GM18951 (cell line): ENCODE data around the gene ZC3H11A.
A peak's percentile ranks its signal among the peaks of the same experiment; 100 is the strongest.
"Not testable (repeated sequence)": the region's sequence is repeated elsewhere in the genome, so short reads cannot be mapped to it uniquely, and the experiment has no call there.

Source experiments
- POLR2A ChIP-seq: IDR thresholded peaks from 4 replicates; pipeline ENCODE4 v1.6.1; 2011; ENCODE audit warnings: mild to moderate bottlenecking; ENCODE audit not compliant: insufficient read length, insufficient read depth; ENCODE audit errors: extremely low read depth
- in situ Hi-C: fragments of 300-500 bp; cut with MboI; formaldehyde crosslinking; loops from one replicate; pipeline ENCODE4 v1.12.0; 2022; ENCODE audit warnings: low sequenced_read_pairs, mixed read lengths, inconsistent platforms; ENCODE audit not compliant: unreplicated experiment

The ZC3H11A gene

GRCh38 chr1:203795441-203796235 is at the start of gene ZC3H11A, which contains the start of gene ZBED6:
ZC3H11A (plus strand) TSS chr1:203795623; CDS start chr1:203817071, 21,448 bp downstream.
ZBED6 (plus strand) TSS chr1:203795623; CDS start chr1:203797523, 1,900 bp downstream.
- peak; percentile 58 for TF ChIP-seq POLR2A
- in situ Hi-C loops = no loop called here

GRCh38 chr1:203746281-203746680 is 49.1 kb upstream of the ZC3H11A start:
- no peak for TF ChIP-seq POLR2A
- in situ Hi-C loops = no loop called here

GRCh38 chr1:203751051-203751450 is 44.4 kb upstream of the ZC3H11A start:
- no peak for TF ChIP-seq POLR2A
- in situ Hi-C loops = no loop called here

GRCh38 chr1:203751618-203752361 is 43.6 kb upstream of the ZC3H11A start:
- in situ Hi-C loops = not testable (repeated sequence)

GRCh38 chr1:203754455-203754864 is 41.0 kb upstream of the ZC3H11A start:
- in situ Hi-C loops = no loop called here
- no peak for TF ChIP-seq POLR2A

GRCh38 chr1:203756036-203756435 is 39.4 kb upstream of the ZC3H11A start:
- in situ Hi-C loops = no loop called here
- no peak for TF ChIP-seq POLR2A

- in situ Hi-C loops = not testable (repeated sequence)
Observed at GRCh38 chr1:203758749-203759148, 36.7 kb upstream of the ZC3H11A start.

- in situ Hi-C loops = no loop called here
- TF ChIP-seq POLR2A = no peak
Observed at GRCh38 chr1:203760506-203760905, 34.9 kb upstream of the ZC3H11A start.

GRCh38 chr1:203761958-203762357 is 33.5 kb upstream of the ZC3H11A start:
- in situ Hi-C loops = not testable (repeated sequence)

- TF ChIP-seq POLR2A = no peak
- in situ Hi-C loops = no loop called here
Observed at GRCh38 chr1:203763505-203763904, 31.9 kb upstream of the ZC3H11A start.

- in situ Hi-C loops = no loop called here
- no peak for TF ChIP-seq POLR2A
Observed at GRCh38 chr1:203764105-203765028, 31.1 kb upstream of the ZC3H11A start.

- TF ChIP-seq POLR2A = peak; percentile 69
- in situ Hi-C loops = no loop called here
Observed at GRCh38 chr1:203765029-203765837, 30.2 kb upstream of the ZC3H11A start, which contains the start of gene LAX1. LAX1 (plus strand) TSS chr1:203765183; CDS start chr1:203765566, 383 bp downstream.

- in situ Hi-C loops = no loop called here
- TF ChIP-seq POLR2A = no peak
Observed at GRCh38 chr1:203768256-203768655, 27.2 kb upstream of the ZC3H11A start.
